Activated naive CD8-positive, alpha-beta T cell treated with anti-CD3 and anti-CD28 coated beads, Interleukin-2, amount 50 U/mL, for 24 hours (primary cell): ENCODE results near the gene GARIN1A.
"Not testable (repeated sequence)": the region's sequence is repeated elsewhere in the genome, so short reads cannot be mapped to it uniquely, and the experiment has no call there.

Experiments used
- ATAC-seq: fragments of 150-1000 bp; cut with Tn5 transposase; one replicate; pipeline ENCODE4 v1.10.0; 2021
- DNase-seq: peaks from one replicate; pipeline ENCODE4 v3.0.0; 2021
- H3K27ac Mint-ChIP-seq: one replicate; pipeline ENCODE4 v1.8.0; 2021; ENCODE audit warnings: mild to moderate bottlenecking, mixed read lengths
- H3K27me3 Mint-ChIP-seq: one replicate; pipeline ENCODE4 v1.8.0; 2021; ENCODE audit warnings: mixed read lengths
- H3K36me3 Mint-ChIP-seq: one replicate; pipeline ENCODE4 v1.8.0; 2021; ENCODE audit warnings: low read depth, mixed read lengths
- H3K4me1 Mint-ChIP-seq: one replicate; pipeline ENCODE4 v1.8.0; 2021; ENCODE audit warnings: mixed read lengths
- H3K4me3 Mint-ChIP-seq: one replicate; pipeline ENCODE4 v1.8.0; 2021; ENCODE audit warnings: mild to moderate bottlenecking, moderate library complexity, mixed read lengths
- H3K9me3 Mint-ChIP-seq: one replicate; pipeline ENCODE4 v1.8.0; 2021; ENCODE audit warnings: mixed read lengths

The GARIN1A gene

DNA sequence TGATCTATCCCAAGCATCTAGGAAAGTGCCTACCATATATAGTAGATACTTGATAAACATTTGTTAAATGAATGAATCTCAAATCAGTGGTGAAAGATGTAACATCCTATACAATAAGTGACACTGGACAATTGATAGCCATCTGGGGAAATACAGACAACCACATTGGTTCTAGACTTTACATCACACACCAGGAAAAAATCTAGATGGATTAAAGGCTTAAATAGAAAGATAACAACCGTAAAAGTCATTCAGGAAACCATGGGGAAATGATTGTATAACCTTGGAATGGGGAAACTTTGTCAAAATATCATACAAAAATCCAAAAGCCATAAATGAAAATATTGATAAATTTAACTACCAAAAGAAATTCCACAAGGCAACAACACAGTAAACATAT is 7.0 kb upstream of the GARIN1A start:
- Mint-ChIP-seq H3K4me1 (no peaks in the 10 kb centered on the region), H3K4me3 (no peak overlapping the region), H3K27ac (no peak overlapping the region), H3K9me3 (peaks cover 17% of the 10 kb centered on the region), H3K27me3 (no peaks in the 10 kb centered on the region), H3K36me3 (peaks cover 12% of the 10 kb centered on the region)
- ATAC-seq (no peak), DNase-seq (no peak)

DNA sequence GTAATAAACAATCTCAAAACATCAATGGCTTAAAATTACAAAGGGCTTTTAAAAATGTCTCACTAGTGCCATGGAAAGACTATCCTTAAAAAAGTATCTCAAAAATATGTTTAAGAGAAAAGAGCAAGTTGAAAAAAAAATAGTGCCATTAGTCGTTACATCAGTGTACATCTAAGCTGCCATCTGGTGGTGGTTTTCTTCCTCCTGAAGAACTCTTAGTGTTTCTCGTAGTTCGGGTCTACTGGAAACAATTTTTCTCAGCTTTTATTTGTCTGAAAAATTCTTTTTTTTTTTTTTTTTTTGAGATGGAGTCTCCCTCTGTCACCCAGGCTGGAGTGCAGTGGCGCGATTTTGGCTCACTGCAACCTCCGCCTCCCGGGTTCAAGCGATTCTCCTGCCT is 5.9 kb upstream of the GARIN1A start:
- ATAC-seq, result no peak
- Mint-ChIP-seq H3K4me1 (no peaks in the 10 kb centered on the region), H3K36me3 (peaks cover 9% of the 10 kb centered on the region), H3K9me3 (peaks cover 14% of the 10 kb centered on the region), H3K27ac (no peak overlapping the region), H3K27me3 (no peaks in the 10 kb centered on the region), H3K4me3 (no peak overlapping the region)
- no peak for DNase-seq

DNA sequence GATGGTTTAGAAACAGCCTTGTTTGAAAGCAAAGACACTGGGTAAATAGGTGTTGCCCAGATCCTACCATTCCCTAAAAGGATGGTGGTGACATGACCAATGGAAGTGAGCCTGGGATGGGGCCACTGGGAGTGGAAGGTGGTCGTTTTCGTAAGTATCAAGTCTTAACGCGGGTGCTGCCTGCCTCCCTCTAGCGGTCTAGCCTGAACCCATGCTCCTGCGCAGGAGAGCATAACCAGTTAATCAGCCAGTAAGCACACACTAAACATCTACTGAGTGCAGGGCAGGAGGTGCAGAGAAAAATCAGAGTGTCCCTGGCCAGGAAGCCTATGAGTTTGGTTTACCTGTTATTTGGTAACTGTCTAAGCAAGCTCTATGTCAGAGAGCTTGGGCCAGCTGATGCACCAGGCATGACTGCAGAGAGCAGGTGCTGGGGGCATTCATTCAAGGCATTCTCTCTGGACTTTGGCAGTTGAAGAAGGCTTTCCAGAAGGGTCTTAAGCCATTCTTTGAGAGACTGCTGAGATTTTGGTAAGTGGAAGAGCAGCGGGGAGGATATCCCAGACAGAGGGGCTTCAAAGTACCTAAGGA is 930 bp downstream of the GARIN1A start:
- no peak overlapping the region for H3K4me3 Mint-ChIP-seq
- no peaks in the 10 kb centered on the region for H3K9me3 Mint-ChIP-seq
- ATAC-seq (peak; percentile 61), DNase-seq (peak; percentile 18)
- H3K27me3 Mint-ChIP-seq, result peaks cover 2% of the 10 kb centered on the region
- no peaks in the 10 kb centered on the region for H3K36me3 Mint-ChIP-seq
- H3K27ac Mint-ChIP-seq, result no peak overlapping the region
- no peaks in the 10 kb centered on the region for H3K4me1 Mint-ChIP-seq

DNA sequence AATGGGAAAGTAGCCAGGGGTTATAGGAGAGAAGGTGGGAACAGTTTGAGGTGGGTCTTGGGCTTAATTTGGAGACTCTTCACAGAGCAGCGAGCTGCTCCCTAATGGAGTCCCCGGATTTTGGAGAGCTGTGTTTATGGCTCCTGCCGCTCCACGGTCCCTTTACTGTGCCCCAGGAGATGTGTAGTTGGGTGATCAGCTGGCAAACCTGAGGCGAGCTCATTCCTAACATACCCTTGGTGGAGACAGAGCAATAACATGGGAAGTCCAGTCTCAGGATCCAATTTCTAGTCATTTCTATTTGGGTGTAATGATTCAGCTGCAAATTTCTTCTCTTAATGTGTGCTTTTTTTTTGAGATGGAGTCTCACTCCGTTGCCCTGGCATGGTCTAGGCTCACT is 1.5 kb downstream of the GARIN1A start:
- Mint-ChIP-seq H3K4me3 (no peak overlapping the region), H3K27ac (no peak overlapping the region), H3K4me1 (no peaks in the 10 kb centered on the region), H3K27me3 (peaks cover 2% of the 10 kb centered on the region), H3K36me3 (no peaks in the 10 kb centered on the region), H3K9me3 (no peaks in the 10 kb centered on the region)
- DNase-seq (no peak), ATAC-seq (no peak)

DNA sequence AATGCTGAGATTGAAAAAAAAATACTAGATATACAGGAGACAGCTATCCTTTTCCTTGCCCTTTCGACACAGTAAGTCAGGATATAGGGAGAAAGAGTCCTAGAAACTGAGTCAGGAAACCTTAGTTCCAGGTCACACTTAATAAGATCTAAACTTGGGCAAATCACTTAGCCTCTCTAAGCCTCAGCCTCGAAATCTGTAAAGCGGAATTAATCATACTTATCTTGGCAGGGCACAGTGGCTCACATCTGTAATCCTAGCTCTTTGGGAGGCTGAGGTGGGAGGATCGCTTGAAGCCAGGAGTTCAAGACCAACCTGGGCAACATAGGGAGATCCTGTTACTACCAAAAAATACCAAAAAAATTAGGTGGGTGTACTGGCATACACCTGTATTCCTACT is 4.6 kb downstream of the GARIN1A start:
- peaks cover 2% of the 10 kb centered on the region for H3K27me3 Mint-ChIP-seq
- H3K36me3 Mint-ChIP-seq, result no peaks in the 10 kb centered on the region
- H3K4me1 Mint-ChIP-seq, result no peaks in the 10 kb centered on the region
- DNase-seq (no peak), ATAC-seq (no peak)
- no peak overlapping the region for H3K4me3 Mint-ChIP-seq
- no peaks in the 10 kb centered on the region for H3K9me3 Mint-ChIP-seq
- H3K27ac Mint-ChIP-seq, result no peak overlapping the region

DNA sequence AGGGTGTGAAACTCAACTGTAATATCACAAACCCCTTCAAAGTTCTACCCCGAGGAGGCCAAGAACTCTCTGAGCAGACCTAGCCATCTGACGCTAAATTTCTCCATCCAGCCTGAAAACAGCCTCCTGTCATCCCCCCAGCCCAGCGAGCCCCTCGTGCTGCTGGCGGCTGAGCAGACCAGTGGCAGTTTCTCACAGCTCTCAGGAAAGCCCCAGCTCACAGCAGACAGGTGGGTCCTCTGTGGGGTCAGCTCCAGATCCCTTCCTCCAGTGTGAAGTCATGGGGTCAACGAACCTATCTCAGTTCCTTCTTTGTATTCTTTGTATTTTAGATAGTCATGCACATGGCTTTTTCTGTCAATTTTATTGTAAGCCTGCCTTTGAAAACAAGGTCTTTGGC is 7.8 kb downstream of the GARIN1A start:
- H3K27ac Mint-ChIP-seq, result no peak overlapping the region
- no peak overlapping the region for H3K4me3 Mint-ChIP-seq
- DNase-seq (no peak), ATAC-seq (no peak)
- H3K36me3 Mint-ChIP-seq, result no peaks in the 10 kb centered on the region
- H3K9me3 Mint-ChIP-seq, result no peaks in the 10 kb centered on the region
- no peaks in the 10 kb centered on the region for H3K4me1 Mint-ChIP-seq
- no peaks in the 10 kb centered on the region for H3K27me3 Mint-ChIP-seq

DNA sequence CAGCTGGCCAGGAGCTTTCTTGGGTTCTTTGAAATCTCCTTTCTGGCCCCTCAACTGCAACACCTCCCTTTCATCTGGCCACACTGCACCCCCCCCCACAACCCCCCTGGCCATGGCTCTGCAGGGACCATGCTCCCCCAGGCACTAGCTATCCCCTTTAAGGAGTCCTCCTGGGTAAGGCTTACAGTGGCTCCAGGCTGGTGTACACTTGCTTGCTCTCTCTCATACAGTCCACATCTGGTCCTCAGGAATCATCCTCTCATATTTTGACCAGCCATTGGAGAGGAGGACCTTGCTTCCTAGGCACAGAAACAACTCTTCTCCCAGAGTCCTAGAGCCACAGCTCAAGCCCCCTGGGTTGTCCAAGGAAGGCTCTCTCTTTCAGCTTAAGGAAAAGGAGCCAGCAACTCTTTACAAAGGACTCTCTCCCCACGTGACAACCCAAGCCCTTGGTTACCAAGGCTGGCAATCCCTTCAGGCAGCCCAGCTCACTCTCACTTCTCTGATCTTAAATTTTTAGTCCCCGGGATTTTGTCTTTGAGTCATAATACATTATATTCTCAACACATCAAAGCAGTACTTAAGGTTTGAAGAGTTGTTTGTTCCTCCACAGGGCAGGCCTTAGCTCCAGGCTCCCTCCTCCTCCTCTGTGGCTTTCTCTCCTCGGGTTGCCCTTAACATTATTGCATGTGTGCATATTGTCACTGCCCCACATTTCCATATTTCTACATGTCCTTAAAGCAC is 9.9 kb downstream of the GARIN1A start:
- Mint-ChIP-seq H3K9me3 (no peaks in the 10 kb centered on the region), H3K27me3 (no peaks in the 10 kb centered on the region), H3K4me1 (no peaks in the 10 kb centered on the region), H3K36me3 (no peaks in the 10 kb centered on the region), H3K4me3 (no peak overlapping the region), H3K27ac (no peak overlapping the region)
- ATAC-seq (no peak), DNase-seq (no peak)

DNA sequence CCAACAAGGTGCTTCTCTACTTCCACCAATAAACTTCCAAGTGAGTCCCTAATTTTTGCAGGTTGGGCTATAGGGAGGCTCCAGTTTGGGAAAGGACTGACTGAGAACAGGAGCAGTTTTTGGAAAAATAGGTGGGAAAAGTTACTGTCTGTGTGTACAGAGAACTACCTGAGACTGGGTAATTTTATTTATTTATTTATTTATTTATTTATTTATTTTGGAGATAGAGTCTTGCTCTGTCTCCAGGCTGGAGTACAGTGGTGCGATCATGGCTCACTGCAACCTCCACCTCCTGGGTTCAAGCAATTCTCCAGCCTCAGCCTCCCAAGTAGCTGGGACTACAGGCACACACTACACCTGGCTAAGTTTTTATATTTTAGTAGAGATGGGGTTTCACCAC is 11.2 kb downstream of the GARIN1A start:
- DNase-seq, ATAC-seq, H3K4me3 Mint-ChIP-seq, H3K27ac Mint-ChIP-seq, H3K4me1 Mint-ChIP-seq, H3K9me3 Mint-ChIP-seq, H3K36me3 Mint-ChIP-seq, H3K27me3 Mint-ChIP-seq: not testable (repeated sequence)

DNA sequence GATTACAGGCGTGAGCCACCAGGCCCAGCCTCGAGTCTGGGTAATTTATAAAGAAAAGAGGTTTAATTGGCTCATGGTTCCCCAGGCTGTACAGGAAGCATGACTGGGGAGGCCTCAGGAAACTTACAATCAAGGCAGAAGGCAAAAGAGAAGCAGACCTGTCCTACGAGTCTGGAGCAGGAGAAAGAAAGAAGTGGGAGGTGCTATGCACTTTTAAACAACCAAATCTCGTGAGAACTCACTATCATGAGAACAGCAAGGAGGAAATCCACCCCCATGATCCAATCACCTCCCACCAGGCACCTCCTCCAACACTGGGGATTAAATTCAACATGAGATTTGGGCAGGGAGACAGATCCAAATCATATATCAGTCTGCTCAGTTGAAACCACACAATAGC is 11.6 kb downstream of the GARIN1A start:
- not testable (repeated sequence) for ATAC-seq, H3K27me3 Mint-ChIP-seq, H3K27ac Mint-ChIP-seq, H3K4me1 Mint-ChIP-seq, H3K36me3 Mint-ChIP-seq, H3K9me3 Mint-ChIP-seq, H3K4me3 Mint-ChIP-seq, DNase-seq

DNA sequence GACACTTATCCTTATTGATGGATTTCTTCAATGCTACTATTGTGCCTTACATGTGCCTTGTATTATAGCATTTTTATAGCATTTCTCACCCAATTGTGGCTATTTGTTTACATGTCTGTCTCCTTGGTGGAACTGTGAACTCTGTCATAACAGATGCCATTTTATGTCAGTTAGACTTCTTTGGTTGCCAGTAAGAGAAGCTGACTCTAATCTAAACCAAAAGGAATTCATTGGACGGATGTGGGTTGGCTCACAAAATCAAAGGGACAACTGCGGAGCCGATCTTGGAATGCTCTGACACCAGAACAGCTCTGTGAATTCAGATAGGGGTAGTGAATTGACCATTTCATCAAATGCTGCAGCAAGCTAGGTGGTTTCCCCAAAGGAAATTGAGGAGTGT is 15.0 kb downstream of the GARIN1A start:
- ATAC-seq (no peak), DNase-seq (no peak)
- H3K27ac Mint-ChIP-seq, result no peak overlapping the region
- H3K9me3 Mint-ChIP-seq, result no peaks in the 10 kb centered on the region
- H3K27me3 Mint-ChIP-seq, result no peaks in the 10 kb centered on the region
- H3K36me3 Mint-ChIP-seq, result peaks cover 1% of the 10 kb centered on the region
- no peaks in the 10 kb centered on the region for H3K4me1 Mint-ChIP-seq
- H3K4me3 Mint-ChIP-seq, result no peak overlapping the region

DNA sequence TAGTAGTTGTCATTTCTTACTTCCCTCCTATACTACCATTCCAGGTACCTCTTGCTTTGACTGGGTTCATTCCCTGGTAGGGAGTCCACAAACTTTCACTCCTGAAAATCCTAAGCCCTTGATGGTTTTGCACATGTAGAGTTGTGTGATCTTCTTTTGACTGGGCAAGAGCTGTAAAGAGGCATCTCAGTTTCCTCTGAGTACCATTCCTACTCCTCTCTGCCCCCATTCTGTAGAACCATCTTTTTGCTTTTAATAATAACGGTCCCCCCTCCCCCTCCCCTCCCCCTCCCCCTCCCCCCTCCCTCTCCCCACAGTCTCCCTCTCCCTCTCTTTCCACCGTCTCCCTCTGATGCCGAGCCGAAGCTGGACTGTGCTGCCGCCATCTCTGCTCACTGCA is 16.4 kb downstream of the GARIN1A start:
- H3K27ac Mint-ChIP-seq, result no peak overlapping the region
- no peak overlapping the region for H3K4me3 Mint-ChIP-seq

DNA sequence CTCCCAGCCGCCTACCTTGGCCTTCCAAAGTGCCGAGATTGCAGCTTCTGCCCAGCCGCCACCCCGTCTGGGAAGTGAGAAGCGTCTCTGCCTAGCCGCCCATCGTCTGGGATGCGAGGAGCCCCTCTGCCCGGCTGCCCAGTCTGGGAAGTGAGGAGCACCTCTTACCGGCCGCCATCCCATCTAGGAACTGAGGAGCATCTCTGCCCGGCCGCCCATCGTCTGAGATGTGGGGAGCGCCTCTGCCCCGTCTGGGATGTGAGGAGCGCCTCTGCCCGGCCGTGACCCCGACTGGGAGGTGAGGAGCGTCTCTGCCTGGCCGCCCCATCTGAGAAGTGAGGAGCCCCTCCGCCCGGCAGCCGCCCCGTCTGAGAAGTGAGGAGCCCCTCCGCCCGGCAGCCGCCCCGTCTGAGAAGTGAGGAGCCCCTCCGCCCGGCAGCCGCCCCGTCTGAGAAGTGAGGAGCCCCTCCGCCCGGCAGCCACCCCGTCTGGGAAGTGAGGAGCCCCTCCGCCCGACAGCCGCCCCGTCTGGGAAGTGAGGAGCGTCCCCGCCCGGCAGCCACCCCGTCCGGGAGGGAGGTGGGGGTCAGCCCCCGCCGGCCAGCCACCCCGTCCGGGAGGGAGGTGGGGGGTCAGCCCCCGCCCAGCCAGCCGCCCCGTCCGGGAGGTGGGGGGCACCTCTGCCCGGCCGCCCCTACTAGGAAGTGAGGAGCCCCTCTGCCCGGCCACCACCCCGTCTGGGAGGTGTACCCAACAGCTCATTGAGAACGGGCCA is 17.3 kb downstream of the GARIN1A start:
- H3K27ac Mint-ChIP-seq, DNase-seq, H3K36me3 Mint-ChIP-seq, ATAC-seq, H3K9me3 Mint-ChIP-seq, H3K4me3 Mint-ChIP-seq, H3K27me3 Mint-ChIP-seq, H3K4me1 Mint-ChIP-seq: not testable (repeated sequence)

More for the DNA sequence above, 16.4 kb downstream of the GARIN1A start:
- ATAC-seq, result no peak
- no peaks in the 10 kb centered on the region for H3K9me3 Mint-ChIP-seq
- H3K4me1 Mint-ChIP-seq, result no peaks in the 10 kb centered on the region
- no peak for DNase-seq
- H3K36me3 Mint-ChIP-seq, result peaks cover 1% of the 10 kb centered on the region
- no peaks in the 10 kb centered on the region for H3K27me3 Mint-ChIP-seq

DNA sequence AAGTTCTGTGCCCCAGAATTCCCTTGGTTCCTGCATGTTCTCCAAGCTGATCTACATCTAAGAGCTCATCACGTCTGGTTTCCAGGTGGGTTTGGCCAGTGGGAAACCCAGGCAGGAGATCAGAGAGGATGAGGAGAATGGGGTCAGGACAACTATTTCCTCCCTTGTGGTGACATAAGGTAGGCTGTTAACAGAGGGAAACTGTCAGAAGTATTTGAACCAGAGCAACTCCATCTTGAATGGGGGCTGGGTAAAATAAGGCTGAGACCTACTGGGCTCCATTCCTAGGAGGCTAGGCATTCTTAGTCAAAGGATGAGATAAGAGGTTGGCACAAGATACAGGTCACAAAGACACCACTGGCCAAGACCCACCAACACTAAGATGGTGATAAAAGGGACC is 19.1 kb downstream of the GARIN1A start:
- H3K9me3 Mint-ChIP-seq, result no peaks in the 10 kb centered on the region
- H3K36me3 Mint-ChIP-seq, result peaks cover 1% of the 10 kb centered on the region
- DNase-seq (no peak), ATAC-seq (no peak)
- no peaks in the 10 kb centered on the region for H3K4me1 Mint-ChIP-seq
- H3K4me3 Mint-ChIP-seq, result no peak overlapping the region
- H3K27ac Mint-ChIP-seq, result no peak overlapping the region
- H3K27me3 Mint-ChIP-seq, result peaks cover 8% of the 10 kb centered on the region

DNA sequence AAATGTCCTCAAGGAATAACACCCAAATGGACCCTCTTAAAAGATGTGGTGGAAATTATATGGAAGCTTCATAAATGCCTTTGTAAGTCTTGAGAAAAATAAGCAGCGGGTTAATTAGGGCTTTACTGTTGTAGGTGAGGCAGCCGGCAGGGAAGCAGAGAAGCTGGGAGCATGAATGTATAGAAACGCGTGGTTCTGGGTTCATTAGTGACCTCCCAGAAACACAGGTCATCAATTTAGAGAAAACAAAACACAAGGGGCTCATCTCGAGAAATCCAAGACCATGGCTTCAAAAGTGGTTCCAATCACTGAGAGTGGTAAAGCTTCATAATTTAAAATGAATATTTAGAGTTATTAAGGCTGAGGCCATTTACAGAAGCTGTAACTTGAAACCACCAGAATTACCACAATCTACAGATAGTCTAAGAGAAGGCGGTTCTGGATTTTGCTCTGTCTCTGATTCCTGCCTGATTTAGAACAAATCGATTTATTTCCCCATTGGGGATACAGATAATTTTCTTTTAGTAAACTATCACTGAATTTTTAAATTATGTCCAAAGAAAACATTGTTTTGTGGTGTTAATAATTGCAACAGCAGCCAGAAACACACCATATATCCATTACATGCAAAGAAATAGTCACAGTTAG is 20.7 kb downstream of the GARIN1A start:
- DNase-seq, result no peak
- Mint-ChIP-seq H3K36me3 (peaks cover 1% of the 10 kb centered on the region), H3K9me3 (no peaks in the 10 kb centered on the region), H3K4me3 (no peak overlapping the region), H3K27me3 (peaks cover 23% of the 10 kb centered on the region), H3K4me1 (peaks cover 7% of the 10 kb centered on the region), H3K27ac (no peak overlapping the region)
- no peak for ATAC-seq
